Adrenal gland (tissue), 5 donors: ENCODE data around the gene NECAB2.

Source experiments
- POLR2A ChIP-seq, 2 donors: fragments of 450-650 bp; IDR thresholded peaks; one replicate each; pipeline ENCODE4 v1.6.1; 2017; ENCODE audit warnings: antibody characterized with exemption in 2 of 2, mild to moderate bottlenecking in 2 of 2, moderate library complexity in 1 of 2
- TF ChIP-seq, protein P1 (sequence below), 6 experiments: fragments of 450-650 bp in 4 of 6; fragments of 200-600 bp in 2 of 6; sonication (generic) in 1 of 6; IDR thresholded peaks; 1 replicate in 5 of 6; 2 replicates in 1 of 6; pipeline versions ENCODE4 v1.5.1 to v1.8.0; 2016 to 2021; ENCODE audit warnings: antibody characterized with exemption in 6 of 6, mild to moderate bottlenecking in 2 of 6, moderate library complexity in 1 of 6
- donor health status: DM: no; HTN: no; CAD: no.

DNA sequence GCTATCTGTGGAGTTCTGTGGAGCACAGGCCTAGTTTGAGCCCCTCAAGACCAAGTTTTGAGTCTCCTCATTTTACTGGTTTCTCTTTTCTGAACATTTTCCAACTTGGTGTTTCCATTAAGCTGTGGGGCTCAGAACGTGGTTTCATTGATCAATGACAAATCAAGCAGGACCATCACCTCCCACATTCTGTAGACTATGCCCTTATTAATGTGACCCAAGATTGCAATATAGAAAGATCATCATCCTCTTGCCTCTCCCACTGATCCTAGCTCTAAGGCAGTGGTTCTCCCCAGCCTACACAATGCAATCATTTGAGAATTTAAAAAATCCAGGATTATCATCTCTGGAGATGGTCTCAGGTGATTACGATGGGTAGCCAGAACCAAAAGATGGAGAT, 30.8 kb upstream of the NECAB2 start:
- TF ChIP-seq, protein P1, sequence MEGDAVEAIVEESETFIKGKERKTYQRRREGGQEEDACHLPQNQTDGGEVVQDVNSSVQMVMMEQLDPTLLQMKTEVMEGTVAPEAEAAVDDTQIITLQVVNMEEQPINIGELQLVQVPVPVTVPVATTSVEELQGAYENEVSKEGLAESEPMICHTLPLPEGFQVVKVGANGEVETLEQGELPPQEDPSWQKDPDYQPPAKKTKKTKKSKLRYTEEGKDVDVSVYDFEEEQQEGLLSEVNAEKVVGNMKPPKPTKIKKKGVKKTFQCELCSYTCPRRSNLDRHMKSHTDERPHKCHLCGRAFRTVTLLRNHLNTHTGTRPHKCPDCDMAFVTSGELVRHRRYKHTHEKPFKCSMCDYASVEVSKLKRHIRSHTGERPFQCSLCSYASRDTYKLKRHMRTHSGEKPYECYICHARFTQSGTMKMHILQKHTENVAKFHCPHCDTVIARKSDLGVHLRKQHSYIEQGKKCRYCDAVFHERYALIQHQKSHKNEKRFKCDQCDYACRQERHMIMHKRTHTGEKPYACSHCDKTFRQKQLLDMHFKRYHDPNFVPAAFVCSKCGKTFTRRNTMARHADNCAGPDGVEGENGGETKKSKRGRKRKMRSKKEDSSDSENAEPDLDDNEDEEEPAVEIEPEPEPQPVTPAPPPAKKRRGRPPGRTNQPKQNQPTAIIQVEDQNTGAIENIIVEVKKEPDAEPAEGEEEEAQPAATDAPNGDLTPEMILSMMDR (IDR thresholded peaks at IDR 0.05): no peak
- no peak for TF ChIP-seq POLR2A (IDR thresholded peaks at IDR 0.05)
